ENCODE results near the gene MRPS9.

DNA sequence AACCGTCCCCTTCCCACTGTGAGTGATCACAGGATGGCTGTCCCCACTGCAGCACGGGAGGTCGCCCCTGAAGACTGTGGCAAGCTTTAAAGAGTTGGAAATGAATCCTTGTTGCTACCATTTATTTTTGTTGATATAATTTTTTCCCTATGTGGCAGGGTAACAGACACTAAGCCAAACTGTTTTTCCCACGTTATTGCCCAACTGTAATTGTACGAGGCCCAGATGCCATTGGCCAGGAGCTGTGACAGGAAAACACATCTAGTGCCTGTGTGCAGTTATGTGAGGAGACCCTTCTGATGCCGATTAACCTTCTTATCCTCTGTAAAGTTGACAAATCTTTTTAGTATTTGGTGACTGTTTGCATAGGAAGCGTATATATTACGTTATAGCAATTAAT lies 44.2 kb downstream of the MRPS9 start:
- TF ChIP-seq, protein P1, sequence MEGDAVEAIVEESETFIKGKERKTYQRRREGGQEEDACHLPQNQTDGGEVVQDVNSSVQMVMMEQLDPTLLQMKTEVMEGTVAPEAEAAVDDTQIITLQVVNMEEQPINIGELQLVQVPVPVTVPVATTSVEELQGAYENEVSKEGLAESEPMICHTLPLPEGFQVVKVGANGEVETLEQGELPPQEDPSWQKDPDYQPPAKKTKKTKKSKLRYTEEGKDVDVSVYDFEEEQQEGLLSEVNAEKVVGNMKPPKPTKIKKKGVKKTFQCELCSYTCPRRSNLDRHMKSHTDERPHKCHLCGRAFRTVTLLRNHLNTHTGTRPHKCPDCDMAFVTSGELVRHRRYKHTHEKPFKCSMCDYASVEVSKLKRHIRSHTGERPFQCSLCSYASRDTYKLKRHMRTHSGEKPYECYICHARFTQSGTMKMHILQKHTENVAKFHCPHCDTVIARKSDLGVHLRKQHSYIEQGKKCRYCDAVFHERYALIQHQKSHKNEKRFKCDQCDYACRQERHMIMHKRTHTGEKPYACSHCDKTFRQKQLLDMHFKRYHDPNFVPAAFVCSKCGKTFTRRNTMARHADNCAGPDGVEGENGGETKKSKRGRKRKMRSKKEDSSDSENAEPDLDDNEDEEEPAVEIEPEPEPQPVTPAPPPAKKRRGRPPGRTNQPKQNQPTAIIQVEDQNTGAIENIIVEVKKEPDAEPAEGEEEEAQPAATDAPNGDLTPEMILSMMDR (IDR thresholded peaks at IDR 0.05; ENCODE audit: insufficient read depth, low read length, poor library complexity, severe bottlenecking): no peak
- no peak for TF ChIP-seq EZH2phosphoT487 (conservative IDR thresholded peaks at IDR 0.05; ENCODE audit: low read length)
